Smooth muscle cell (in vitro differentiated cells): ENCODE results near the gene TEF. TPM values are rescaled to one million over a fixed set of nuclear protein-coding genes. Genes with fewer than 3 reads are reported as not detected.

Experiments used
- DNase-seq: peaks from one replicate; lab custom pipeline; 2025; ENCODE audit not compliant: unreplicated experiment; lab: John Stamatoyannopoulos, UW
- H2AFZ ChIP-seq: fragments of 200-600 bp; sonication (generic); 2 replicates; pipeline ENCODE4 v1.6.0; 2016; ENCODE audit warnings: antibody characterized with exemption, low read depth, mild to moderate bottlenecking
- H3F3A ChIP-seq: fragments of 200-600 bp; sonication (generic); 2 replicates; pipeline ENCODE4 v1.6.0; 2017; ENCODE audit warnings: antibody characterized with exemption, low read depth
- H3K27ac ChIP-seq: fragments of 200-600 bp; sonication (generic); 2 replicates; pipeline ENCODE4 v1.5.1; 2016; ENCODE audit warnings: low read depth, mild to moderate bottlenecking
- H3K27me3 ChIP-seq: fragments of 200-600 bp; sonication (generic); 2 replicates; pipeline ENCODE4 v1.6.1; 2016; ENCODE audit warnings: low read depth, mild to moderate bottlenecking
- H3K36me3 ChIP-seq: fragments of 200-600 bp; sonication (generic); 2 replicates; pipeline ENCODE4 v1.5.1; 2016; ENCODE audit warnings: low read depth
- H3K4me1 ChIP-seq: fragments of 200-600 bp; sonication (generic); 2 replicates; pipeline ENCODE4 v1.5.1; 2016; ENCODE audit warnings: low read depth
- H3K4me2 ChIP-seq: fragments of 200-600 bp; sonication (generic); 2 replicates; pipeline ENCODE4 v1.6.0; 2016; ENCODE audit warnings: mild to moderate bottlenecking
- H3K4me3 ChIP-seq: fragments of 200-600 bp; sonication (generic); 2 replicates; pipeline ENCODE4 v1.5.1; 2016; ENCODE audit warnings: mild to moderate bottlenecking
- H3K79me2 ChIP-seq: fragments of 200-600 bp; sonication (generic); 2 replicates; pipeline ENCODE4 v1.6.0; 2016; ENCODE audit warnings: low read depth, mild to moderate bottlenecking
- H3K9ac ChIP-seq: fragments of 200-600 bp; sonication (generic); 2 replicates; pipeline ENCODE4 v1.6.0; 2016; ENCODE audit warnings: low read depth
- H3K9me3 ChIP-seq: fragments of 200-600 bp; sonication (generic); replicated peaks from 2 replicates; pipeline ENCODE4 v1.5.1; 2016; ENCODE audit warnings: low read depth
- H4K20me1 ChIP-seq: fragments of 200-600 bp; sonication (generic); 2 replicates; pipeline ENCODE4 v1.6.0; 2016; ENCODE audit warnings: low read depth
- CTCF ChIP-seq: fragments of 200-600 bp; sonication (generic); IDR thresholded peaks from 2 replicates; pipeline ENCODE4 v1.5.1; 2017; ENCODE audit warnings: borderline replicate concordance, mild to moderate bottlenecking, antibody characterized with exemption; ENCODE audit not compliant: insufficient read depth, poor library complexity, severe bottlenecking
- WGBS: methylation state at CpG from one replicate; pipeline ENCODE4 v1.1.7; 2016; ENCODE audit warnings: low lambda C conversion rate; 5-methylcytosine and 5-hydroxymethylcytosine counted together
- polyA plus RNA-seq: library from polyadenylated mRNA; unstranded; fragments of >200 nt; fragmentation: Nextera tagmentation; extraction: Ambion mirVana; gene quantifications from 2 replicates; pipeline ENCODE4 v1.2.1, GENCODE V29; 2016
- total RNA-seq: library from RNA; depleted of rRNA; stranded (reverse); fragments of >200 nt; gene quantifications from 2 replicates; pipeline ENCODE4 v1.2.3, GENCODE V29; 2014

The TEF gene
- total and polyA plus RNA-seq, 2 experiments from 2014 or later: 6.4 to 7.6 TPM

DNA sequence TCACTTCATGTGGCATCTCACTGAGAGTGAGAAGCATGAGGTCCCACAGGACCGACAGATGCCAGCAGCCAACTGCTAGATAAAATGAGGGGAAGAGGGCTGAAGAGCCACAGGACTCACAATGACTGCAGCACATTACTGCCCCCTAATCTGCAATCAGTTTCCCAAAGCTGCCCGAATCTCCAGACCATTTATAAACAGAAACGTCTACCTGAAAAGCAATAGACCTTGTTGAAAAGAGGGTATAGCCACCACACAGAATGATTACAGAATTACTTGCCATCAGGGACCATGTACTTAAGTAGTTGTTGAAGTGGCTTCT, 12.4 kb upstream of the TEF start:
- peaks cover 12% of the 10 kb centered on the region for H3K4me1 ChIP-seq
- H3K27ac ChIP-seq: no peak overlapping the region
- no peaks in the 10 kb centered on the region for H3K9me3 ChIP-seq
- H3K9ac ChIP-seq: no peak overlapping the region
- H3K27me3 ChIP-seq: no peaks in the 10 kb centered on the region
- DNase-seq: no peak
- no peaks in the 10 kb centered on the region for H3K36me3 ChIP-seq
- no peaks in the 10 kb centered on the region for H3K79me2 ChIP-seq
- 68% methylated on average over 3 of the region's 3 CpGs for WGBS
- no peak overlapping the region for H2AFZ ChIP-seq
- no peak for TF ChIP-seq CTCF
- no peaks in the 10 kb centered on the region for H3F3A ChIP-seq
- no peaks in the 10 kb centered on the region for H4K20me1 ChIP-seq
- no peak overlapping the region for H3K4me2 ChIP-seq
- no peak overlapping the region for H3K4me3 ChIP-seq

GRCh38 chr22:41369837-41370236, 11.9 kb upstream of the TEF start:
- no peak for DNase-seq
- H3K4me3 ChIP-seq: no peak overlapping the region
- H3K4me2 ChIP-seq: no peak overlapping the region
- H3K36me3 ChIP-seq: no peaks in the 10 kb centered on the region
- H3K9me3 ChIP-seq: no peaks in the 10 kb centered on the region
- no peak overlapping the region for H2AFZ ChIP-seq
- no peak for TF ChIP-seq CTCF
- H3F3A ChIP-seq: no peaks in the 10 kb centered on the region
- 90% methylated on average over 9 of the region's 9 CpGs for WGBS
- no peaks in the 10 kb centered on the region for H3K79me2 ChIP-seq
- H3K9ac ChIP-seq: no peak overlapping the region
- peaks cover 12% of the 10 kb centered on the region for H3K4me1 ChIP-seq
- H3K27me3 ChIP-seq: no peaks in the 10 kb centered on the region
- H4K20me1 ChIP-seq: no peaks in the 10 kb centered on the region
- H3K27ac ChIP-seq: no peak overlapping the region

GRCh38 chr22:41377846-41378245, 3.9 kb upstream of the TEF start:
- H3K27me3 ChIP-seq: no peaks in the 10 kb centered on the region
- H3K79me2 ChIP-seq: no peaks in the 10 kb centered on the region
- H3K27ac ChIP-seq: no peak overlapping the region
- peaks cover 1% of the 10 kb centered on the region for H3K4me1 ChIP-seq
- no peak overlapping the region for H3K4me3 ChIP-seq
- H3K9me3 ChIP-seq: no peaks in the 10 kb centered on the region
- no peak for DNase-seq
- H3K36me3 ChIP-seq: no peaks in the 10 kb centered on the region
- 71% methylated on average over 6 of the region's 6 CpGs for WGBS
- H3K9ac ChIP-seq: no peak overlapping the region
- no peak for TF ChIP-seq CTCF
- H4K20me1 ChIP-seq: no peaks in the 10 kb centered on the region
- peaks cover 9% of the 10 kb centered on the region for H3F3A ChIP-seq
- H3K4me2 ChIP-seq: no peak overlapping the region
- no peak overlapping the region for H2AFZ ChIP-seq

- peaks cover 15% of the 10 kb centered on the region for H4K20me1 ChIP-seq
- H3K9me3 ChIP-seq: no peaks in the 10 kb centered on the region
- no peak for TF ChIP-seq CTCF
- 1% methylated on average over 19 of the region's 22 CpGs for WGBS
- peak overlapping the region; percentile 18 for H2AFZ ChIP-seq
- peak overlapping the region; percentile 98 for H3K27ac ChIP-seq
- H3K27me3 ChIP-seq: no peaks in the 10 kb centered on the region
- H3K36me3 ChIP-seq: no peaks in the 10 kb centered on the region
- peaks cover 9% of the 10 kb centered on the region for H3F3A ChIP-seq
- no peak for DNase-seq
- H3K4me3 ChIP-seq: peak overlapping the region; percentile 90
- peak overlapping the region; percentile 91 for H3K4me2 ChIP-seq
- peak overlapping the region; percentile 96 for H3K9ac ChIP-seq
- H3K79me2 ChIP-seq: no peaks in the 10 kb centered on the region
- H3K4me1 ChIP-seq: peaks cover 10% of the 10 kb centered on the region
Observed at GRCh38 chr22:41380993-41381328, 781 bp upstream of the TEF start.
